Choroid plexus epithelial cell (primary cell): Measurements from ENCODE around the gene TBX5.
"Not testable (repeated sequence)": the region's sequence is repeated elsewhere in the genome, so short reads cannot be mapped to it uniquely, and the experiment has no call there.

Experiments used
- DNase-seq: peaks from one replicate; pipeline ENCODE4 v3.0.0-alpha.2; 2010; ENCODE audit warnings: low read depth
- H3K4me3 ChIP-seq: 2 replicates; pipeline ENCODE4 v1.5.1; 2011; ENCODE audit warnings: low read depth, mild to moderate bottlenecking, control low read depth, low read length, moderate library complexity
- TF ChIP-seq, protein P1 (sequence below): conservative IDR thresholded peaks from 2 replicates; pipeline ENCODE4 v1.5.1; 2011; ENCODE audit warnings: low read depth, mild to moderate bottlenecking, control low read depth, inconsistent platforms, low read length, moderate library complexity

Gene TBX5

DNA sequence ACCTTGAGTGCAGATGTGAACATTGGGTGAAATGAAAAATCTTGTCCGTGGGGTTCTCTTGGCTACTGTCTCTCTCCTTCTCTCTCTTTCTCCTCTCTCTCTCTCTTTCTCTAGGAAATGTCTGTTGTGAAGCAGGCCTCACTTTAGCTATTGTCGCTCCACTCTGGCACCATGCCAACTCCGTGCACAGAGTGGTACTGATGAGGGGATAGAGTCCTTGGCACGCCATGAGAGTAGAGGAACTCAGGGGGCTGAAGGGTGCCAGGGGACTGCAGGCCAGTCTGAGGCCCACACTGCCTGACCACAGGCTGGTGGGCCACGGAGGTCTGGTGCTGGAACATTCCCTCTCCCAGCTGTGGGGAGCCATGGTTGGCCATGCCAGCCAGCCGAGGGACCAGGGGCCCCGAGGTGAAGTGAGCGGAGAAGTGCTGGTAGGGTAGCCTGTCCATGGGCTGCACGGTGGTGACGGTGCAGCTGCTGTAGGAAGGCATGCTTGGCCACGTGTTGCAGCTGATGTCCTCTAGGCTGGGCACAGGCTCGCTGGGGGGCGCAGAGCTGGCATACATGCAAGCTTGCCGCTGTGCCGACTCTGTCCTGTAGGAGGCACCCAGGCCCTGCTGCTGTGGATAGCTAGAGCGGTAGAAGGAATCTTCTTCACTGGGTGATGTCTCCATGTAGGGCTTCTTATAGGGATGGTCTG is 50.4 kb downstream of the TBX5 start:
- no peak overlapping the region for H3K4me3 ChIP-seq
- TF ChIP-seq, protein P1, sequence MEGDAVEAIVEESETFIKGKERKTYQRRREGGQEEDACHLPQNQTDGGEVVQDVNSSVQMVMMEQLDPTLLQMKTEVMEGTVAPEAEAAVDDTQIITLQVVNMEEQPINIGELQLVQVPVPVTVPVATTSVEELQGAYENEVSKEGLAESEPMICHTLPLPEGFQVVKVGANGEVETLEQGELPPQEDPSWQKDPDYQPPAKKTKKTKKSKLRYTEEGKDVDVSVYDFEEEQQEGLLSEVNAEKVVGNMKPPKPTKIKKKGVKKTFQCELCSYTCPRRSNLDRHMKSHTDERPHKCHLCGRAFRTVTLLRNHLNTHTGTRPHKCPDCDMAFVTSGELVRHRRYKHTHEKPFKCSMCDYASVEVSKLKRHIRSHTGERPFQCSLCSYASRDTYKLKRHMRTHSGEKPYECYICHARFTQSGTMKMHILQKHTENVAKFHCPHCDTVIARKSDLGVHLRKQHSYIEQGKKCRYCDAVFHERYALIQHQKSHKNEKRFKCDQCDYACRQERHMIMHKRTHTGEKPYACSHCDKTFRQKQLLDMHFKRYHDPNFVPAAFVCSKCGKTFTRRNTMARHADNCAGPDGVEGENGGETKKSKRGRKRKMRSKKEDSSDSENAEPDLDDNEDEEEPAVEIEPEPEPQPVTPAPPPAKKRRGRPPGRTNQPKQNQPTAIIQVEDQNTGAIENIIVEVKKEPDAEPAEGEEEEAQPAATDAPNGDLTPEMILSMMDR: no peak
- no peak for DNase-seq

DNA sequence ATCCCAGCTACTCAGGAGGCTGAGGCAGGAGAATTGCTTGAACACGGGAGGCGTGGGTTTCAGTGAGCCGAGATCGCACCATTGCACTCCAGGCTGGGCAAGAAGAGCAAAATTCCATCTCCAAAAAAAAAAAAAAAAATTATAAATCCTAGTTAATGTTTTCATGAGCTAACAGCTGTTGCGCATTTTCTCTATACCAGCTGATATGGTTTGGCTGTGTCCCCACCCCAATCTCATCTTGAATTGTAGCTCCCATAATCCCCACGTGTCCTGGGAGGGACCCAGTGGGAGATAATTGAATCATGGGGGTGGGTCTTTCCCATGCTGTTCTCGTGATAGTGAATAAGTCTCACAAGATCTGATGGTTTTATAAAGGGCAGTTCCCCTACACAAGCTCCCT is 56.7 kb downstream of the TBX5 start:
- H3K4me3 ChIP-seq, DNase-seq: not testable (repeated sequence)

DNA sequence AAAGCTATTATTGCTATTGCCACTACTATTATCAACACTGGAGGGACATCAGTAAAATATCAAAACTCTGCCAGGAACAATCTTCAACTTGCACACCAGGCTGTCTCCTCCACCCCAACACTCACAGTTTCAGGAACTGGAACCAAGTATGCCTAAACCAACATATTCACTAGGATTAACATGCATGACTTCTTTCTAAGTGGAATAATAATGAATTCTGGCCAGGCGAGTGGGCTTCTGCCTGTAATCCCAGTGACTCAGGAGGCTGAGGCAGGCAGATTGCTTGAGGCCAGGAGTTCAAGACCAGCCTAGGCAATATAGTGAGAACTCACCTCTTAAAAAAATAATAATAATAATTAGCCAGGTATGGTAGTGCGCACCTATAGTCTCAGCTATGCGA is 58.1 kb downstream of the TBX5 start:
- DNase-seq: no peak
- TF ChIP-seq, protein P1: no peak

DNA sequence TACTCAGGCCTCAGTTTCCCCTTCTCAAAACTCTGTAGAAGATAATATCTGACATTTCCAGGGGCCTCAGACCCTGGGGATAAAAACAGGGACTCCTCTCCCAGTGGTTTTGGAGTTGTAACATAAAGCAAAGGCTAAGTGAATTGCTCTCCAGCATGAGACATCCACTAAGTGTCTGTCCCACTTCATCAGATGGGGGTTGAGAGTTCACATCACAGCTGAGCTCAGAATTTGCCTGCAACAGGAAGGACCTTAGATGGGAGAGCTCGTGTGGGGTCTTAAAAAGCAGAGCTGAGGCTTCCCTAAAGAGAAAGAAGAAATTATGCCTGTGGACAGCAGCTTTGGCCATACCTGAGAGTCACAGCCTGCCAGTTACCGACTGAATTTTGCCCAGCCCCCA is 61.1 kb downstream of the TBX5 start:
- no peak overlapping the region for H3K4me3 ChIP-seq
- TF ChIP-seq, protein P1: no peak
- DNase-seq: no peak

More for the DNA sequence above, 58.1 kb downstream of the TBX5 start:
- H3K4me3 ChIP-seq: no peak overlapping the region

DNA sequence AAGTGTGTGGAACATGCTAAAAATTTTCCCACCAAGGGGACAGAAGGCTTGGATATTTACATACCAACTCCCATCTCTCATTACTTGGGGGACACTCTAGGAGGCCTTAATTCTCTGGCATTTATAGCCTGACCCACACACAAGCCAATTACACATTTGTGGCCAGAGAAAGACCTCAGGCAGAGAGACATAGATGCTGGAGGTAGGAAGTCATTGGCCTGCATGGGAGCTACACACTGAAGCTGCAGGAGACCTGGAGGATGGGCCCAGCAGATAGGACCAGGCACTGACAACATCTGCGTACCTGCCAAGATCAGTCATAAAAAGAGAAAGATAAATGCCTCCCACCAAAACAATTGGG is 61.7 kb downstream of the TBX5 start:
- no peak for DNase-seq
- H3K4me3 ChIP-seq: no peak overlapping the region
- TF ChIP-seq, protein P1: no peak

DNA sequence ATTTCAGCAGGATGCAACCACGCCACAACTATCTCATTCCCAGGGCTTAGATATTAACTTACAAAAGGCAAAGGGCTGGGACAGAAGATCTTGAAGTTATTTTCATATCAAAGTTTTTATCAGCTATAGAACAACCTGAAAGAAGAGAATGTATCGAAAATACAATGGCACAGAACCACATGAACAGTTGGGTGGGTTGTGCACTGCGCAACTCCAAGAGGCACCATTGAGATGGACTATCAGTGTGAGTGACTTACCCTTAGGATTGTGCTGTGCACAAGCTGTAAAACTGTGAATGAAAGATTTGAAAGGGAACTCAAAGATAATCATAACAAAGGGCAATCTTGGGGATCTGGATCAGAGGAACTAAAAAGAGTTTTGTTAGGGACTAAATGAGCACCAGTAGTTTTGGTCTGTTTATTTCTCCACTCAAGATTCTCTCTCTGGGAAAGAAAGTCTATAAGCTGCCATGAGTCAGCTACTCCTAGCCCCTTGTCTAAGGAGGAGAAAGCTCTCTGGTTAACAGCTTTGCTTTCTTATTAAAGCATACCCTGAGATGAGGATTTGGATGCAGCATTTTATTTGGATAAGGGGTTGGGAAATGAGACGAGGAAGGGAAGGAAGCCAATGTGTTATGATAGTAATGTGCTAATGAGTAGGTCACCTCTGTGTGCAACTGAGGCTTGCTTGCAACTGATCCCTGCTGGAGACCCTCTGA is 62.2 kb downstream of the TBX5 start:
- no peak overlapping the region for H3K4me3 ChIP-seq
- TF ChIP-seq, protein P1: no peak
- no peak for DNase-seq

DNA sequence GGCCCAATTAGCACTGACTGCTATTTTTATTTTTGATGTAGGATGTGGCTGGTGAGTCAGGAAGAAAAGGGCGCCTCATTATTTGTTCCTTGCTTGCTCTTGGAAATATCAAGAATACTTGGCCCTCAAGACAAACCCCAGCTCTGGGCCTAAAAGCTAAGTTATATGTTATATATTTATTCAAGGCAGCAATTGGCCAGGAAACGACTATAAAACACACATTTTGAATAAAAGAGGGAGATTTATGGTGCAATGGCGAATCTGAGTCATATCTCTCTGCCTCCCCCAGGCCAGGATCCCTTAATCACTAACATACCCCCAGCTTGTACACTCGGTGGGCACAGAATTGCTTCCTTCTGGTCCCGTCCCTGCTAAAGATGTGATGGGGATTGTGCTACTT is 63.3 kb downstream of the TBX5 start:
- no peak overlapping the region for H3K4me3 ChIP-seq
- TF ChIP-seq, protein P1: no peak
- DNase-seq: no peak
